Measurements from ENCODE around the gene CCDC187.
A peak's percentile ranks its signal among the peaks of the same experiment; 100 is the strongest.
"Not testable (repeated sequence)": the region's sequence is repeated elsewhere in the genome, so short reads cannot be mapped to it uniquely, and the experiment has no call there.

CCDC187 gene

DNA sequence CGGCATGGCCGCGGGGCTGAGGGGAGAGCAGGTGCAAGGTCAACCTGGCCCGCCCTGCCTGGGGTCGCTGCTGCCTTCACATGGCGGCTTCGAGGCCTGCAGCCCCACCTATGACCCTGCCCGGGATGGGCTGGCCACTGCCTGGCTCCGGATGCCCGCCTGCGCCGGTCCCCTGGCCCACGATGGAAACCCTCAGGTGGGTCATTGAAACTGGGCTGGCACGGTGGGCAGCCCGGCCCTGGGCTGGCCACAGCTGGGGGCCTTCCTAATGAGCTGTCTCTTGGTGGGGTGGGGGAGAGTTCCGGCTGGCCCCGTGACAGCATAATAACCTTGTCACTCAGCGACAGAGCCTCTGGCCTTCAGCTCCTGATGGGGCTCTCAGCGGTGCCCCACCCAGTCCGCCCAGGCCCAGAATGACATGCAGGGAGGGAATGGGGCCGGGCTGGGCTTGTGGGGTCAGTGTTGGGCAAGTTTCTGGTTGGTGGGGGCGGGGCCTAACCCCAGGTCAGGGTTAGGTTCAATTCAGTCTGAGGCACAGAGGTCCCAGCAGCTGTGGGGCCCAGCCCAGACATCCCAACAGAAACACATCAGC, at the start of gene CCDC187:
CCDC187 (minus strand) TSS at position 270 of the 592 bp plus-strand sequence; CDS start at position 6, 264 bp downstream.
- no peak for DNase-seq

DNA sequence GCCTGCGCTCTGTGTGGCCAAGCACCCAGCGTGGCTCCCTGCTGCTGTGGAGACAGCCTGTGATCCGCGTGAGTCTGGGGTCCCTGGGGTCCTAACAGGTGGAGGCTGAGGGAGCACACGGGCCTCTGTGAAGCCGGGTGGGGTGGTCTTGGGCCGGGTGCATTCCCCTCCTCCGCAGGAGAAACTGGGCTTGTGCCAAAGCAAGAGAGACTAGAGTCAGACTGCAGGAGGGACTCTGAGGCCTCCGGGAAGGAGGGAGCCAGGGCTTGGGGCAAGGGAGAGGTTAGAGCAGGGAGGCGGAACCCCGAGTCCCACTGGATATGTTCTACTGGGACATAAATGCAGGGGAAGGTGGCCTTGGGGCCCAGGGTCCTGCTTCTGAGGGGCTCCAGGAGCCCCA, 49.2 kb upstream of the CCDC187 start:
- no peak for DNase-seq

GRCh38 chr9:136352682-136353081, 48.8 kb upstream of the CCDC187 start:
- no peak for DNase-seq

DNA sequence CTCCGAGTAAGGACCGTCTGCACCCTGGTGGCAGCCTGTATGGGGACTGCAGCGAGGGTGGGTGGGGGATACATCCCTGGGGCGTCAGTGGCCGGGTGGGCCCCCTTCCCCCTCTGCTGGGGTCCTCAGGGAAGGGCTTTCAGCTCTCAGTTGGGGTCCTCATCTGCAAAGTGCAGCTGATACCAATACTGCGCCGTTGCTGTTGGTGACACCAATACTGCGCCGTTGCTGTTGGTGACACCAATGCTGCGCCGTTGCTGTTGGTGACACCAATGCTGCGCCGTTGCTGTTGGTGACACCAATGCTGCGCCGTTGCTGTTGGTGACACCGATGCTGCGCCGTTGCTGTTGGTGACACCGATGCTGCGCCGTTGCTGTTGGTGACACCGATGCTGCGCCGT, 48.0 kb upstream of the CCDC187 start:
- not testable (repeated sequence) for DNase-seq

- DNase-seq = no peak
These were observed 47.4 kb upstream of the CCDC187 start for GRCh38 chr9:136351252-136351800.

DNA sequence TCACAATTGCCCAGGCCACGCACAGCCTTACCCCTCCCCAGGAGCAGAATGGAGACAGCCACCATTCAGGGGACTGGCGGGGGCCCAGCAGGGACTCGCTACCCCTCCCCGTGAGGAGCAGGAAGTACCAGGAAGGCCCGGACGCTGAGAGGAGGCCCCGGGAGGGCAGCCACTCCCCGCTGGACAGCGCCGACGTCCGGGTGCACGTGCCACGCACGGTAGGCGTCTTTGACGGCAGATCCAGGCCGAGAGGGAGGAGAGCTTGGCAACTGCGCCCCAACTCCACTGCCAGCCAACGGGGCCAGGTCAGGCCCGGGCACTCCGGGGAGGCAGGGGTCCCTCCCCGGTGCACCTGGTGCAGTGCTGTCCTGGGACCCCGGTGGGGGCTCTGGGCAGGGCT, 45.7 kb upstream of the CCDC187 start:
- no peak for DNase-seq

DNA sequence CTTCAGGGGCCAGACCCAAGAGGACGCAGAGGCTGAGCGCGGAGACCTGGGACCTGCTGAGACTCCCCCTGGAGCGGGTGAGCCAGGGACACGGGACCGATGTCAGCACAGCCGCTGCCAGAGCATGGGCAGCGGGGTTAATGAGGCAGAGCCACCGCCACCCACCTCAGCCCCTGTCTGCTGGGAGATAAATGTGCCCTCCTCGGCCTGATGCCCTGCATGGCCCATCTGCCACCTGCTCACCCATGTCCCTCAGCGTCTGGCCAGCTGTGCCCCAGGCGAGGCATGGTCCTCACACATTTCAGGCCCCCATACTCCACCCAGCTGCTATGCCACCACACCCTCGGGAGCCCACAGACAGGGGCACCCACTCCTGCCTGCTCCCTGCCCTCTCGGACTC, 44.8 kb upstream of the CCDC187 start:
- DNase-seq = no peak

- DNase-seq = no peak
These were observed 43.8 kb upstream of the CCDC187 start for GRCh38 chr9:136347472-136348256.

GRCh38 chr9:136346927-136347465, 43.1 kb upstream of the CCDC187 start:
- DNase-seq = no peak

DNA sequence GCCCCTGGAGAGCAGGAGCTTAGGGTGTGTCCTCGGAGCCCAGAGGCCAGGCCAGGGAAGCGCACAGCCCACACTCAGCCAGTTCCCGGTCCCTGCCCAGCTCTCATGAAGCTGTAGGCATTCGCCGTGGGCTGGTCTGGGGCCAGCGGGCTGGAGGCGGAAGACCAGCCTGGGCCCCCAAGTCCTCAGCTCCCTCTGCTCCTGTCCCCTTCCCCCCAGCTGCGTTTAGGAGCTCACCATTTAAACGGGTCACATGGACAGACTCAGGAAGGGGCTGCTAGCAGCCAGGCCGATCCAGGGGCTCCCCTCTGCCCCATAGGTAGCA, 42.2 kb upstream of the CCDC187 start:
- DNase-seq = no peak

GRCh38 chr9:136345281-136346156, 41.6 kb upstream of the CCDC187 start:
- DNase-seq = peak; percentile 85

DNA sequence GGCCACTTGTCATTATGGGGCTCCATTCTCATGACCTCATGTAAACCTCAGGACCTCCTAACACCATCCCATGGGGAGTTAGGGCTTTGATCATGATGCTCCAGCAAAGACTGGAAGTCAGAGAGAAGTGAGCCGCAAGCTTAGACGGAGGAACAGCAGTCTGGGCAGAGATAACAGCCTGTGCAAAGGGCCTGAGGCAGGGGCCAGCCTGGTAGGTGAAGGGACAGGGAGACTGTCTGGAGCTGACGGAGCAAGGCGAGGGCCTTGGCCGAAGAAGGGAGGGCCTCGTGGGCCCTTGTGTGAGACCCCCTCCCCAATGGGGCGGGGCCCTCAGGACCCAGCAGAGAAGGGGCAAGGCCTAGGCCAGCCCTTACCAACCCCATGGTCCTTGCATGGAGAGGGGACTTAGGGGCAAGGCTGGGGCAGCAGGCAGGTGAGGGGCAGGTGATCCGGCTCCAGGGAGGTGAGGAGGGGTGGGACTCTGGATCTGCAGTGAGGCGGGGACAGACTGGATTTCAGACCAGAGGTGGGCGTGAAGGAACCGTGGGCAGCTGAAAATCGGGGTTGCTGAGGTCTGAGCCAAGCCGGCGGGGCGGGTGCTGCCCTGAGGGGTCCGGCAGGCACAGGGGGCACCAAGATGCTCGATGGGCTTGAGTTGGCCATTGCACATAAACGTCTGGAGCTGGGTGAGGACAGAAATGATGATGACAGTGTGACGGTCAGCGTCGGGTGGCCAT, 40.8 kb upstream of the CCDC187 start:
- no peak for DNase-seq

DNA sequence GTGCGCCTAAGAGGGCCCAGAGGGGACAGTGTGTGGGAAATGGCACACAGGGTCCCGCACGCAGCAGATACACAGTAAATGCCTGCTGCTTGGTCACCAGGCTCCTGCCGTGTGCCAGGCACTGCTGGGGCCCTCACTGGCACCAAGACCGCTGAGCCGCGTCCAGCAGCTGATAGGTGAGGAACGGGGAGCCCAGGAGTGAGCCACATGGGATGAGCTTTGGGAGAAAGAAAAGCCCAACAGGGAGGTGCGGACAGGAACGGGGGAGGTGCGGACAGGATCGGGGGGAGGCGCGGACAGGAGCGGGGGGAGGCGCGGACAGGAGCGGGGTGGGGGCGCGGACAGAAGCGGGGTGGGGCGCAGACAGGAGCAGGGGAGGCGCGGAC, 40.0 kb upstream of the CCDC187 start:
- no peak for DNase-seq

GRCh38 chr9:136343121-136343883, 39.4 kb upstream of the CCDC187 start:
- no peak for DNase-seq

- peak; percentile 87 for DNase-seq
These were observed 38.6 kb upstream of the CCDC187 start for GRCh38 chr9:136342181-136343120.

DNA sequence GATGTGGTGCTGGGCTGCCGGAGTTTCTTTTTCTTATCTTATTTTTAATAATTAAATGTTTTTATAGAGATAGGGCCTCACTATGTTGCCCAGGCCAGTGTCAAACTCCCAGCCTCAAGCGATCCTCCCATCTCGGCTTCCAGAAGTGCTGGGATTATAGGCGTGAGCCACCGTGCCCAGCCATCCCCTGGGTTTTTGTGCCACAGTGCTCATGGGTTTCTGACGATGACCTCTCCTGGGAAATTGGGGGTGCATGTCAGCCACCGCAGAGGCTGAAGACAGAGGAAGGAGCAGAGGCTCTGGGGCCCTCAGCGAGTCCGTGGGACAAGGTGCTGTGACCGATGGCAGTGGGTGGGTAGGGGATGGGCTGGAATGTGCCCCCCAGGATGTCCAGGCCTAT, 37.9 kb upstream of the CCDC187 start:
- no peak for DNase-seq

GRCh38 chr9:136341042-136341655, 37.3 kb upstream of the CCDC187 start:
- DNase-seq = no peak

DNA sequence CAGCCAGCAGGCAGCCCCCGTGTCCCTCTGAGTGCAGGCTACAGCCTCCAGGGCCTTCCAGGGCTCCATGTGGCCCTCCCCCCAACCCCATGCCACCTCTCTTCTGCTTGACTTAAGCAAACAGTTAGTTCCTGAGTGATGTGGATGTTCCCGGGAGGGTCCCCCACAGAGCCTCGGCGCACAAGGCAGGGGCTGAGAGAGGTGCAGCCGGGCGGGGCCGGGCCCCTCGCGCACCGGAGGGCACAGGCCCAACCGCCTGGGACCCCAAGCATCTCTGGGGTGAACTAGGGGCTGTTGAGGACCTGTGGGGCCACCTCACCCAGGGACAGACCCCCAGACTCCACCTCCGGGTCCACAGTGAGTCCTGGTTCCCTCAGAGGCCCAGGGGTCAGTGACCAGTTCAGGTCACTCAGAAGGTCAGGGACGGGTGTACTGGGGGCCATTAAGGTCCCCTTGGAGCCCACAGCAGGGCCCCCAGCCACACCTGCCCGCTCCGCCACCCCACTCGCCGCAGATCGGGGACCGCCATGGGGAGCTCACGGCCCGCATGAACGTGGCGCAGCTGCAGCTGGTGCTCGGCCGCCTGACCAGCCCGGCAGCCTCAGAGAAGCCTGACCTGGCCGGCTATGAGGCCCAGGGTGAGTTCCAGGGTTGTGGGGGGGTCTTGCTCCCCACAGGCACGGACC, 36.6 kb upstream of the CCDC187 start:
- no peak for DNase-seq

DNA sequence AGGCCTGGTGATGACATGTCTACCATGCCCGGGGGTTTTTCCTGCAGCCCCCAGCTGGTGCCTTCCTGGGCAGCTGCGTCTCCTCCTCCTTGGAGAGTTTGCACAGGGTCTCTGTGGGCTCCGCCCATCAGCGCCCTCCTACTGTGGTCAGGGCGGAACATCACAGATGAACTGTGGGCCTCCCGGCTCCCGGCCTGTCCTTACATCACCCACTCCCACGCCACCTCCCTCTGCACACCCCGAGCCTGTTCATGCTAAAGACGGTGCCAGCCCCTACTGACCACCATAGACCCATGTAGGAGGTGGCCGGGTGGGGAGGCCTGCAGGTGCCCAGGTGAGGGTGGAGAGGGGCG, 36.0 kb upstream of the CCDC187 start:
- no peak for DNase-seq
